ENCODE data around the gene SHC1. TPM values are rescaled to one million over a fixed set of nuclear protein-coding genes. Genes with fewer than 3 reads are reported as not detected.
"Not testable (repeated sequence)": the region's sequence is repeated elsewhere in the genome, so short reads cannot be mapped to it uniquely, and the experiment has no call there.

SHC1 gene
- total and polyA plus RNA-seq, 2 experiments from 2014 or later = 66.8 to 80.3 TPM

DNA sequence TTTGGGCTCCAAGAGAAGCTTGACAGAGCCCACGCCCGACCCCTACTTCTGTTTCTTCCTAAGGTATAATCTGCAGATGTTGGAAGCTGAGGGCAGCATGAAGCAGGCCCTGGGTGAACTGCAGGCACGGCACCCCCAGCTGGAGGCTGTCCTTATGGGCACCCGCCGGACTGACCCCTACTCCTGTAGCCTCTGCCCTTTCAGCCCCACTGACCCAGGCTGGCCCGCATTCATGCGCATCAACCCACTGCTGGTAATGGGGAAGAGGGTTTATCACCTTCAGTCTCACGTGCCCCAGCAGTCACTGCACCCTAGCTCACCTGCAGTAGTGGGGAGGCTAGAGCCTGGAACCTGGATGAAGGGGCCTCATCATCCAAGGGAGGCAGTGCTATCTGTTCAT is 19.7 kb upstream of the SHC1 start:
- DNase-seq (ENCODE audit: low read depth in 1 of 2, low spot score in 1 of 2) = no peak
- Histone ChIP-seq H3K36me3 (peaks cover 4% of the 10 kb centered on the region), H3K27me3 (no peaks in the 10 kb centered on the region), H3K9me3 (ENCODE audit: low read depth) (no peaks in the 10 kb centered on the region), H3K4me1 (ENCODE audit: low read depth) (no peaks in the 10 kb centered on the region), H3K27ac (no peak overlapping the region), H3K4me3 (no peak overlapping the region)
- TF ChIP-seq, protein P1, sequence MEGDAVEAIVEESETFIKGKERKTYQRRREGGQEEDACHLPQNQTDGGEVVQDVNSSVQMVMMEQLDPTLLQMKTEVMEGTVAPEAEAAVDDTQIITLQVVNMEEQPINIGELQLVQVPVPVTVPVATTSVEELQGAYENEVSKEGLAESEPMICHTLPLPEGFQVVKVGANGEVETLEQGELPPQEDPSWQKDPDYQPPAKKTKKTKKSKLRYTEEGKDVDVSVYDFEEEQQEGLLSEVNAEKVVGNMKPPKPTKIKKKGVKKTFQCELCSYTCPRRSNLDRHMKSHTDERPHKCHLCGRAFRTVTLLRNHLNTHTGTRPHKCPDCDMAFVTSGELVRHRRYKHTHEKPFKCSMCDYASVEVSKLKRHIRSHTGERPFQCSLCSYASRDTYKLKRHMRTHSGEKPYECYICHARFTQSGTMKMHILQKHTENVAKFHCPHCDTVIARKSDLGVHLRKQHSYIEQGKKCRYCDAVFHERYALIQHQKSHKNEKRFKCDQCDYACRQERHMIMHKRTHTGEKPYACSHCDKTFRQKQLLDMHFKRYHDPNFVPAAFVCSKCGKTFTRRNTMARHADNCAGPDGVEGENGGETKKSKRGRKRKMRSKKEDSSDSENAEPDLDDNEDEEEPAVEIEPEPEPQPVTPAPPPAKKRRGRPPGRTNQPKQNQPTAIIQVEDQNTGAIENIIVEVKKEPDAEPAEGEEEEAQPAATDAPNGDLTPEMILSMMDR (IDR thresholded peaks at IDR 0.05; ENCODE audit: low read depth, low read length) = no peak

DNA sequence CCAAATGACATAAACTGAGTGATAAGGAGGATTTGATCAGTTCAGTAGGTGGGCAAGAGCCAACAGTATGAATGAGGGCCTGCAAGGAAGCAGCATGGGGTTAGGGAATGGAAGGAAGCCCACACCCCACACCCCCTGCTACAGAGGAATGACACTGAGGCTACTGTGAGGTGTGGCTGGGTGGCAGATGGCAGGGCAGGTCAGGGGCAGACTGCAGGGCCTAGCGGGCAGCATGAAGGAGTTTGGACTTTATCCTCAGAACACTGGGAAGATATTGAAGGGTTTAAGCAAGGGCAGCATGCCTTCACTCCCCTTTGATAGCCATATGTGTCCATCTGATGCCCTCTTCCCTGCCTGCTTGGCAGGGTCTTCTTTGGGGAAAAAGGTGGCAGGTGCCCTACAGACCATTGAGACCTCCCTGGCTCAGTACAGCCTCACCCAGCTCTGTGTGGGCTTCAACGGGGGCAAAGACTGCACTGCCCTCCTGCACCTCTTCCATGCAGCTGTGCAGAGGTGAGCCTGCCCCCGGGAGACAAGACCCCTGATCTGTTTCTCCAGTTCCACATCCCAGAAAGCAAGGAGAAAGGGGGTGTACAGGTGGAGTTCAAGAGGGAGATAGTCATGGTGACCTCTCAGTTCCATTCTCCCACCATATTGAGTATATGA is 18.8 kb upstream of the SHC1 start:
- Histone ChIP-seq H3K36me3 (peaks cover 4% of the 10 kb centered on the region), H3K27me3 (no peaks in the 10 kb centered on the region), H3K4me1 (ENCODE audit: low read depth) (no peaks in the 10 kb centered on the region), H3K27ac (no peak overlapping the region), H3K9me3 (ENCODE audit: low read depth) (no peaks in the 10 kb centered on the region), H3K4me3 (no peak overlapping the region)
- TF ChIP-seq, protein P1 (IDR thresholded peaks at IDR 0.05; ENCODE audit: low read depth, low read length) = no peak
- DNase-seq (ENCODE audit: low read depth in 1 of 2, low spot score in 1 of 2) = no peak

DNA sequence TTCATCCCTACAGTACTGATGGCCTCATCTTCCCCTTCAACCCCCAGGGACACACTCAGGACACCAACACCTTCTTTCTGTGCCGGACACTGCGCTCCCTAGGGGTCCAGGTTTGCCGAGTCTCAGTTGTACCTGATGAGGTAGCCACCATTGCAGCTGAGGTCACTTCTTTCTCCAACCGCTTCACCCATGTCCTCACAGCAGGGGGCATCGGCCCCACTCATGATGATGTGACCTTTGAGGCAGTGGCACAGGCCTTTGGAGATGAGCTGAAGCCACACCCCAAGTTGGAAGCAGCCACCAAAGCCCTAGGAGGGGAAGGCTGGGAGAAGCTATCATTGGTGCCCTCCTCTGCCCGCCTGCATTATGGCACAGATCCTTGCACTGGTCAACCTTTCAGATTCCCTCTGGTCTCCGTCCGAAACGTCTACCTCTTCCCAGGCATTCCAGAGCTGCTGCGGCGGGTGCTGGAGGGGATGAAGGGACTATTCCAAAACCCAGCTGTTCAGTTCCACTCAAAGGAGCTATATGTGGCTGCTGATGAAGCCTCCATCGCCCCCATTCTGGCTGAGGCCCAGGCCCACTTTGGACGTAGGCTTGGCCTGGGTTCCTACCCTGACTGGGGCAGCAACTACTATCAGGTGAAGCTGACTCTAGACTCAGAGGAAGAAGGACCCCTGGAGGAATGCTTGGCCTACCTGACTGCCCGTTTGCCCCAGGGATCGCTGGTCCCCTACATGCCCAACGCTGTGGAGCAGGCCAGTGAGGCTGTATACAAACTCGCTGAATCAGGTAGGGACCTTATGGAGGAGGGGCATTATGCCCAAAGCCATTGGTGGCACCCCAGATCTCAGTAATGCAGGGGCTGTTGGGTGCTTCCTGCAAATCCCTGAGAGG is 17.8 kb upstream of the SHC1 start:
- H3K4me3 ChIP-seq = no peak overlapping the region
- peaks cover 4% of the 10 kb centered on the region for H3K36me3 ChIP-seq
- DNase-seq (ENCODE audit: low read depth in 1 of 2, low spot score in 1 of 2) = no peak
- peaks cover 4% of the 10 kb centered on the region for H3K4me1 ChIP-seq (ENCODE audit: low read depth)
- H3K9me3 ChIP-seq (ENCODE audit: low read depth) = no peaks in the 10 kb centered on the region
- H3K27ac ChIP-seq = no peak overlapping the region
- TF ChIP-seq, protein P1 (IDR thresholded peaks at IDR 0.05; ENCODE audit: low read depth, low read length) = no peak
- no peaks in the 10 kb centered on the region for H3K27me3 ChIP-seq

DNA sequence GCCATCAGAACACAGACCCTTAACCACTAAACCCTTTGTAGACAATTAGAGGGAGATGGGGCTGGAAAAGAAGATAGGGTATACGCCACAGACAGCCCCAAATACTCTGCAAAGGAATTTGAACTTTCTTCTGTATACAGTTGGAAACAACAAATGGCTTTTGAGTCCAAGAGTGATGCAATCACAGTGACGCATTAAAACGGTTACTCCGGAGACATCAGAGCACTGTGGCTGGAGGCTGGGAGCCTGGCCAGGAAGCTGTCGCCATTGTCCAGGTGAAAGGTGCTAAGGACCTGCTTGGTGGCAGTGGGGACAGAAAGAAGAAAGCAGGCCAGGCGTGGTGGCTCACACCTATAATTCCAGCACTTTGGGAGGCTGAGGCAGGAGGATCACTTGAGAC is 16.8 kb upstream of the SHC1 start:
- no peak overlapping the region for H3K4me3 ChIP-seq
- H3K9me3 ChIP-seq (ENCODE audit: low read depth) = no peaks in the 10 kb centered on the region
- no peak overlapping the region for H3K27ac ChIP-seq
- peaks cover 4% of the 10 kb centered on the region for H3K4me1 ChIP-seq (ENCODE audit: low read depth)
- H3K36me3 ChIP-seq = peaks cover 4% of the 10 kb centered on the region
- TF ChIP-seq, protein P1 (IDR thresholded peaks at IDR 0.05; ENCODE audit: low read depth, low read length) = no peak
- DNase-seq (ENCODE audit: low read depth in 1 of 2, low spot score in 1 of 2) = peak in 1 of 2 donors; percentile 72
- H3K27me3 ChIP-seq = no peaks in the 10 kb centered on the region

DNA sequence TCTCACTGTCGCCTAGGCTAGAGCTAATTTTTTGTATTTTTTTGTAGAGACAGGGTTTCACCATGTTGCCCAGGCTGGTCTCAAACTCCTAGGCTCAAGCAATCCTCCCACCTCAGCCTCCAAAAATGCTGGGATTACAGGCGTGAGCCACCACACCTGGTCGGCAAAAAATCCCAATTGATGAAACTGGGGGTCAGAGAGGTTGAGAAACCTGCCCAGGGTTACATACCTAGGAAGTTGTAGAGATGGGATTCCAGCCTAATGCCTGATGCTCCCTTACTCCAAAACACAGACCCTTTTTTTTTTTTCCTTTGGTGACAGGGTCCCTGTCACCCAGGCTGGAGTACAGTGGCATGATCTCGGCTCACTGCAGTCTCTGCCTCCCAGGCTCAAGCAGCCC is 16.2 kb upstream of the SHC1 start:
- not testable (repeated sequence) for H3K27ac ChIP-seq; H3K4me1 ChIP-seq (ENCODE audit: low read depth); H3K36me3 ChIP-seq; H3K9me3 ChIP-seq (ENCODE audit: low read depth); H3K4me3 ChIP-seq; DNase-seq (ENCODE audit: low read depth in 1 of 2, low spot score in 1 of 2); H3K27me3 ChIP-seq

Data from cardiac muscle cell (in vitro differentiated cells and primary cell).